Measurements from ENCODE around the gene DCP1A. TPM values are rescaled to one million over a fixed set of nuclear protein-coding genes. Genes with fewer than 3 reads are reported as not detected.

Gene DCP1A
- total and polyA plus RNA-seq, 4 donors, result 3.5 to 11.3 (median 8.2) TPM

DNA sequence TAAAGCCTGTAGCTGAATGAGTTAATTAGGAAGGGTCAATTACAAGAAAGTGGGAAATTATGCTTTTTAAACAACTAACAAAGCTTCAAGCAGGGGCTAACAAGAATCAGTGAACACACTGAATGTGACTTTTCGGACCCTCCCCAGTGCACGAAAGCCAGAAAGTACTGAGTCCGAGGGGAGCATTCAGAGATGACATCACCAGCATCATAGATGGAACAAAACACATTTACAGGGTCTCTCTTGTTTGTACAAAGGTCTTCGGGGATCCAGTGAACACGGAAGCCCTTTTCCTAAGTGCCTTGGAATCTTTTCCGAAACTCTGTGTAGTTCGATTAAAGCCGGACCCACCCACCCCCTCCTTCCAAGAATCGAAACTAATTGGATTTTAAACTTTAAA lies 829 bp downstream of the DCP1A start:
- peaks cover 0 to 8% (median 2%) of the 10 kb centered on the region in 4 donors for H3K36me3 ChIP-seq (ENCODE audit: control insufficient read depth in 4 of 4, insufficient read depth in 3 of 4, low read depth in 1 of 4, low read length in 3 of 4)
- peak overlapping the region; percentile 79 to 98 (median 89) for H3K4me3 ChIP-seq (ENCODE audit: low read depth in 1 of 3, low read length in 3 of 3)
- peak overlapping the region; percentile 94 to 96 for H3K27ac ChIP-seq (ENCODE audit: low read depth in 1 of 2, low read length in 2 of 2)
- H3K9ac ChIP-seq (ENCODE audit: low read depth in 1 of 2, low read length in 2 of 2), result peak overlapping the region; percentile 91 to 95
- no peaks in the 10 kb centered on the region for H3K27me3 ChIP-seq (ENCODE audit: control insufficient read depth in 4 of 4, insufficient read depth in 4 of 4, low read length in 3 of 4)
- H3K9me3 ChIP-seq (ENCODE audit: control insufficient read depth in 4 of 4, low read length in 3 of 4), result no peaks in the 10 kb centered on the region
- H3K4me1 ChIP-seq (ENCODE audit: control insufficient read depth in 4 of 4, insufficient read depth in 4 of 4, low read length in 3 of 4), result peaks cover 7 to 22% (median 11%) of the 10 kb centered on the region in 4 donors
- DNase-seq (ENCODE audit: low spot score), result peak; percentile 40
- TF ChIP-seq ATF3 (IDR thresholded peaks at IDR 0.05) (no peak), FOXA1 (IDR thresholded peaks at IDR 0.05) (no peak)
- under 1% methylated on average over 9 of the region's 9 CpGs for WGBS

DNA sequence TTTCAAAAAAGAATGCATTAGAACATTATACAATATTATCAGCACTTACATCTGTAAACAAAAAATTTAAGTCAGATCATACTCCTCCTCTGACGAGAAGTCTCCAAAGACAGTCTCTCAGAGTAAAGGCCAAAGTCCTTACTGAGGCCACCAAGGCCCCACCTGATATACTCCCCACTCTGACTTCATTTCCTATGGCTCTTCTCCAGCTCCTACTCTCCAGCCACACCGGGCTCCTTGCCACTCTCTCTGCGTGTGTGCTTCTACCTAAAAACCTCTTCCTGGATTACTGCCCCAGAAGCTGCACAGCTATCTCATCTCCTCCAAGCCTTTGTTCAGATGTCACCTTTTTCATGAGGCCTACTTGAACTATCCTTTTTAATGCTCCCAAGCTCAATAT lies 5.0 kb downstream of the DCP1A start:
- no peak for DNase-seq (ENCODE audit: low spot score)
- Histone ChIP-seq H3K4me1 (ENCODE audit: control insufficient read depth in 4 of 4, insufficient read depth in 4 of 4, low read length in 3 of 4) (peaks cover 7 to 17% (median 11%) of the 10 kb centered on the region in 4 donors), H3K9ac (ENCODE audit: low read depth in 1 of 2, low read length in 2 of 2) (no peak overlapping the region), H3K9me3 (ENCODE audit: control insufficient read depth in 4 of 4, low read length in 3 of 4) (no peaks in the 10 kb centered on the region), H3K36me3 (ENCODE audit: control insufficient read depth in 4 of 4, insufficient read depth in 3 of 4, low read depth in 1 of 4, low read length in 3 of 4) (peaks cover 5 to 20% (median 18%) of the 10 kb centered on the region in 4 donors), H3K27me3 (ENCODE audit: control insufficient read depth in 4 of 4, insufficient read depth in 4 of 4, low read length in 3 of 4) (no peaks in the 10 kb centered on the region), H3K4me3 (ENCODE audit: low read depth in 1 of 3, low read length in 3 of 3) (no peak overlapping the region), H3K27ac (ENCODE audit: low read depth in 1 of 2, low read length in 2 of 2) (peak overlapping the region in 1 of 2 donors; percentile 28)
- TF ChIP-seq HNF4G (IDR thresholded peaks at IDR 0.05) (peak; percentile 26), HNF4A (conservative IDR thresholded peaks at IDR 0.05) (peak; percentile 56 to 60), YY1 (IDR thresholded peaks at IDR 0.05) (no peak)
- WGBS, result 22% methylated on average over 3 of the region's 3 CpGs

GRCh38 chr3:53337167-53337940 lies 10.0 kb downstream of the DCP1A start:
- TF ChIP-seq YY1 (IDR thresholded peaks at IDR 0.05) (no peak), HNF4G (IDR thresholded peaks at IDR 0.05) (no peak), FOXA1 (IDR thresholded peaks at IDR 0.05) (no peak), TAF1 (conservative IDR thresholded peaks at IDR 0.05) (no peak), GABPA (IDR thresholded peaks at IDR 0.05 in 1 of 2, conservative IDR thresholded peaks at IDR 0.05 in 1 of 2) (no peak), ZBTB33 (IDR thresholded peaks at IDR 0.05) (no peak), FOXA2 (IDR thresholded peaks at IDR 0.05) (no peak), NR2F2 (IDR thresholded peaks at IDR 0.05) (no peak)
- TF ChIP-seq, protein P1, sequence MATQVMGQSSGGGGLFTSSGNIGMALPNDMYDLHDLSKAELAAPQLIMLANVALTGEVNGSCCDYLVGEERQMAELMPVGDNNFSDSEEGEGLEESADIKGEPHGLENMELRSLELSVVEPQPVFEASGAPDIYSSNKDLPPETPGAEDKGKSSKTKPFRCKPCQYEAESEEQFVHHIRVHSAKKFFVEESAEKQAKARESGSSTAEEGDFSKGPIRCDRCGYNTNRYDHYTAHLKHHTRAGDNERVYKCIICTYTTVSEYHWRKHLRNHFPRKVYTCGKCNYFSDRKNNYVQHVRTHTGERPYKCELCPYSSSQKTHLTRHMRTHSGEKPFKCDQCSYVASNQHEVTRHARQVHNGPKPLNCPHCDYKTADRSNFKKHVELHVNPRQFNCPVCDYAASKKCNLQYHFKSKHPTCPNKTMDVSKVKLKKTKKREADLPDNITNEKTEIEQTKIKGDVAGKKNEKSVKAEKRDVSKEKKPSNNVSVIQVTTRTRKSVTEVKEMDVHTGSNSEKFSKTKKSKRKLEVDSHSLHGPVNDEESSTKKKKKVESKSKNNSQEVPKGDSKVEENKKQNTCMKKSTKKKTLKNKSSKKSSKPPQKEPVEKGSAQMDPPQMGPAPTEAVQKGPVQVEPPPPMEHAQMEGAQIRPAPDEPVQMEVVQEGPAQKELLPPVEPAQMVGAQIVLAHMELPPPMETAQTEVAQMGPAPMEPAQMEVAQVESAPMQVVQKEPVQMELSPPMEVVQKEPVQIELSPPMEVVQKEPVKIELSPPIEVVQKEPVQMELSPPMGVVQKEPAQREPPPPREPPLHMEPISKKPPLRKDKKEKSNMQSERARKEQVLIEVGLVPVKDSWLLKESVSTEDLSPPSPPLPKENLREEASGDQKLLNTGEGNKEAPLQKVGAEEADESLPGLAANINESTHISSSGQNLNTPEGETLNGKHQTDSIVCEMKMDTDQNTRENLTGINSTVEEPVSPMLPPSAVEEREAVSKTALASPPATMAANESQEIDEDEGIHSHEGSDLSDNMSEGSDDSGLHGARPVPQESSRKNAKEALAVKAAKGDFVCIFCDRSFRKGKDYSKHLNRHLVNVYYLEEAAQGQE (IDR thresholded peaks at IDR 0.05), result no peak
- TF ChIP-seq, protein P2, sequence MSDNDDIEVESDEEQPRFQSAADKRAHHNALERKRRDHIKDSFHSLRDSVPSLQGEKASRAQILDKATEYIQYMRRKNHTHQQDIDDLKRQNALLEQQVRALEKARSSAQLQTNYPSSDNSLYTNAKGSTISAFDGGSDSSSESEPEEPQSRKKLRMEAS (IDR thresholded peaks at IDR 0.05), result no peak
- DNase-seq (ENCODE audit: low spot score), result no peak
- Histone ChIP-seq H3K27me3 (ENCODE audit: control insufficient read depth in 4 of 4, insufficient read depth in 4 of 4, low read length in 3 of 4) (no peaks in the 10 kb centered on the region), H3K9me3 (ENCODE audit: control insufficient read depth in 4 of 4, low read length in 3 of 4) (no peaks in the 10 kb centered on the region), H3K36me3 (ENCODE audit: control insufficient read depth in 4 of 4, insufficient read depth in 3 of 4, low read depth in 1 of 4, low read length in 3 of 4) (peaks cover 3 to 34% (median 26%) of the 10 kb centered on the region in 4 donors), H3K9ac (ENCODE audit: low read depth in 1 of 2, low read length in 2 of 2) (no peak overlapping the region), H3K4me1 (ENCODE audit: control insufficient read depth in 4 of 4, insufficient read depth in 4 of 4, low read length in 3 of 4) (peaks cover 0 to 1% (median 1%) of the 10 kb centered on the region in 4 donors), H3K4me3 (ENCODE audit: low read depth in 1 of 3, low read length in 3 of 3) (no peak overlapping the region), H3K27ac (ENCODE audit: low read depth in 1 of 2, low read length in 2 of 2) (no peak overlapping the region)
- WGBS, result 98% methylated on average over 2 of the region's 2 CpGs

Data from liver (tissue), 9 donors.